HG03439 (cell line): ENCODE results near the gene HOXB1.
"Not testable (repeated sequence)": the region's sequence is repeated elsewhere in the genome, so short reads cannot be mapped to it uniquely, and the experiment has no call there.

Source experiments
- ATAC-seq: cut with Tn5 transposase; IDR thresholded peaks from one replicate; pipeline ENCODE4 v1.9.1; 2021; ENCODE audit warnings: mild to moderate bottlenecking, moderate library complexity; ENCODE audit not compliant: unreplicated experiment

Gene HOXB1

GRCh38 chr17:48523010-48523409 is 7.8 kb downstream of the HOXB1 start:
- ATAC-seq = no peak

DNA sequence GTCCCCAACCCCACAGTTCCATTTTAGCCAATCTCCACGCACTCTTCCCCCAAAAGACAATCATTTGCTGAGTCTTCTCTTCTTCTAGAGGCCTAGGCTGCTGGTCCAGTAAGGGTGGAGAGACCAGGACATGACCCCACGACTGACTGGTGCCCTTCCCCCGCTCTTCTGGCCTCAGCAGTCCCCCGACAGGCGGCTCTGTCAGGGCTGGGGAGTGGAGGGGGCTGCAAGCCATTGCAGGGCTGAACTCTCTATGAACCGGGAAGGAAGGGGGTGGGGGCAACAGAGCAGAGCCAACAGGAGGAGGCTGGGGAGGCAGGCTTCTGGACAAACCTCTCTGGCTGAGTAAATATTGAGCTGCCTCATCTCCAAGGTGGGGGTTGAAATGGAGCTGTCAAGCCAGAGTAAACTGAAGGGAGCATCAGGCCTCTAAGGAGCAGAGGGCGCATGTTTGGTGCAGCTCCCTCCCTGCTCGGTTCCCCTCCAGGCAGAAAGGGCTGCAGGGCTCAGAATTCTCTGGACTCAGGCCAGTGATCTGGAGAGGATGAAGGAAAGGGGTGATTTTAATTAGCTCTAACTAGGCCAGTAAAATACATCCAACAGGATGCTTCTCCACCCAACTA is 8.7 kb downstream of the HOXB1 start:
- no peak for ATAC-seq

GRCh38 chr17:48520631-48521079 is 10.2 kb downstream of the HOXB1 start:
- ATAC-seq = no peak

- no peak for ATAC-seq
These were observed 11.4 kb downstream of the HOXB1 start for GRCh38 chr17:48519427-48519826.

DNA sequence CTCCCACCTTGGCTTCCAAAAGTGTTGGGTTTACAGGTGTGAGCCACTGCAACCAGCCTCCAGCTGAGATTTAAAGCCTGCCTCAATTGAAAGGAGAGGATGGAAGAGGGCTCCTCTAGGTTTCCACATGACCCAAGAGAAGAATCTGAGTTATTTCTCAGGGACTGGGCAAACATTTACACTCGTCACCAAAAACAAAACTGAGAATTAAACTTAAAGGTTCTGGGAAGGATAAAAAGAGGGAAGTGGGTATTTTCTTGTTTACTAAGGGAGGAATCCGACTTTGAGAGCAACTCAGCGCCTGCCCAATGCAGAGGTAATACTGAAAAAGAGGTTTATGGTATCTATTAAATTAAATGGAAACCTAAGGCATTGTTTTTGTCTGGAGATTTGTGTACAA is 13.3 kb downstream of the HOXB1 start:
- ATAC-seq = no peak

DNA sequence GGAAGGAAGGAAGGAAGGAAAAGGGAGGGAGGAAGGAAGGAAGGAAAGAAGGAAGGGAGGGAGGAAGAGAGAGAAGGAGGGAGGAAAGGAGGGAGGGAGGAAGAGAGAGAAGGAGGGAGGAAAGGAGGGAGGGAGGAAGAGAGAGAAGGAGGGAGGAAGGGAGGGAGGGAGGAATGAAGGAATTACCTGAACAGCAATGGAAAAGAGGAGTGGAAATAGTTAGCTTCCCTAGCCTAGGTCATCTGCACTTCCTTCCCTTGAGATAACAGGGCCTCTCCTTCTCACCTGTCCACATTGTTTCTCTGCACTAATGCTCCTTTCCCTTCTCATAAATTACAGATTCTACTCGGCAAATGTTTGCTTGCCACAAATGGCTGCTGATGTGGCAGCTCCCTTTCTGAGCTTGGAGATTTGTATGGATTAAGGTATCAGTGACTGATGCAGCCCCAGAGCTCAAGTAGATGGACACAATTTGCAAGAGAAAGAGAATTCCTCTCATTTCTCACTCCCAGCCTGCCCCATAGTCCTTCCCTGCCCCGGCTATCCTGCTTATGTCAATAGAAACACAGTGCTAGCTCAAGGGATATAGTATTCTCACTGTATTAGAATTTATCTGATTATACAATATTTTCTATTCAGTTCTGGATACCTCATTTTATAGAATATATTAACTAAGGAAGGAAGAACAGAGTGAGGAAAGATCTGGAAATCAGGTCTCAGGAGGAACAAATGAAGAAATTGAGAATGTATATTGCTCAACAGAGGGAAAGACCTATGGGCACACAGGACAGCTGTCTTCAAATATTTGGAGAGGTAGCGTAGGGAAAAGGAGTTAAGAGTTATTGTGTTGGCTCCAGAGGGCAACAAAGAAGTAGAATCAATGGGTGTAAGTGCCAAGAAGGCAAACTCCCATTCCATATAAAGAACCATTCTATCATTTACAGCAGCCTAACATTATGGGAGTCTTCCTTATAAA is 14.6 kb downstream of the HOXB1 start:
- no peak for ATAC-seq

DNA sequence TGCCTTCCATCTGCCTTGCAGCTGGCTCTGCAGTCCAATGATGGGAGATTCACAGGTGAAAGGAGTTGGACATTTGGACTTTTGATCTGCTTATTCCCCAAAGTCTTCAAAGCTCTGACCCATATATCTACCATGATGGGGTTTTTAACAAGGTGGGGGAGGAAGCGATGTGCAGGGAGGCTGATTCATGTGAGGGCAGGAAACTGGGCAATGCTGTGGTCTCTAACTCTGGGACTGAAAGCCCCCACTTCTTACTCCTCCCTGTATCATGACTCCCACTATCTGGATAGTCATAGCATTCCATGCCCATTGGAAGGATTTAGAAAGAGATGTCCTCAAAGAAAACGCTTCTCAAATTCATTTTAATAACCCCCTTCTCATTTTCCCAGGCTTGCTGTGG is 16.3 kb downstream of the HOXB1 start:
- no peak for ATAC-seq

GRCh38 chr17:48513666-48514455 is 16.9 kb downstream of the HOXB1 start:
- ATAC-seq = no peak

GRCh38 chr17:48513097-48513496 is 17.7 kb downstream of the HOXB1 start:
- ATAC-seq = no peak

GRCh38 chr17:48510761-48511604 is 19.8 kb downstream of the HOXB1 start:
- ATAC-seq = peak; percentile 57

DNA sequence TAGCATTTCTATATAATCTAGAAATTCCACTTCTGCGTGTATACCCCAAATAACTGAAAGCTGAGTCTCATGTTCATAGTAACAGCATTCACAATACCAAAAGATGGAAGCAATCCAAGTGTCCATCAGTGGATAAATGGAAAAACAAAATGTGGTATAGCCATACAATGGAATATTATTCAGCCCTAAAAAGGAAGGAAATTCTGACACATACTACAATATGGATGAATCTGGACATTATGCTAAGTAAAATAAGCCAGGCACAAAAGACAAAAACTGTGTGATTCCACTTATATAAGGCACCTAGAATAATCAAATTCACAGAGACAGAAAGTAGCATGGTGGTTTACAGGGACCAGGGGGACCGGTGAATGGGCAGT is 20.4 kb downstream of the HOXB1 start:
- no peak for ATAC-seq

DNA sequence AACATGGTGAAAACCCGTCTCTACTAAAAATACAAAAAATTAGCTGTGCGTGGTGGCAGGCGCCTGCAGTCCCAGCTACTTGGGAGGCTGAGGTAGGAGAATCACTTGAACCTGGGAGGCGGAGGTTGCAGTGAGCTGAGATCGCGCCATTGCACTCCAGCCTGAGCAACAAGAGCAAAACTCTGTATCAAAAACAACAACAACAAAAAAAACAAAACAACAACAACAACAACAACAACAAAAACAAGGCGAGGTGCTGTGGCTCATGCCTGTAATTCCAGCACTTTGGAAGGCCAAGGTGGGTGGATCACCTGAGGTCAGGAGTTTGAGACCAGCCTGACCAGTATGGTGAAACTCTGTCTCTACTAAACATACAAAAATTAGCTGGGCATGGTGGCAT is 21.1 kb downstream of the HOXB1 start:
- not testable (repeated sequence) for ATAC-seq

DNA sequence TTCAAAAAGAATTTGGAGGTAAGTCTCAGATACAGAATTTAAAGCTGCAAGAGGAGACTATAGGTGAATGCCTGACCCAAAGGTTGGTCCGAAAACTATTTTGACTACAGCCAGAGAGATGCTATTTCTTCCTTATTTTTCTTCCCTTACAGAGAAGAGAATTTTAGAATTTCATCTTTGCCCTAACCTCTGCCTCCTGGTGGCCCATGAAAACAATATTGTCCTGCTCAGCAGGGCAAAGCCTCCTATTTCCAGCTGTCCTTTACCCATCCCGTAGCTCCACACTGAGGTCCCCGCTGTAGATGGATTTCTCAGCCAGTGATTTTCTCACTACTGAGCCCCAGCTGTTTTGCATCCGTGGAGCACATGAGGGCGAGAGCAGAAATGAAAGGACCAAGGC is 24.6 kb downstream of the HOXB1 start:
- ATAC-seq = no peak

DNA sequence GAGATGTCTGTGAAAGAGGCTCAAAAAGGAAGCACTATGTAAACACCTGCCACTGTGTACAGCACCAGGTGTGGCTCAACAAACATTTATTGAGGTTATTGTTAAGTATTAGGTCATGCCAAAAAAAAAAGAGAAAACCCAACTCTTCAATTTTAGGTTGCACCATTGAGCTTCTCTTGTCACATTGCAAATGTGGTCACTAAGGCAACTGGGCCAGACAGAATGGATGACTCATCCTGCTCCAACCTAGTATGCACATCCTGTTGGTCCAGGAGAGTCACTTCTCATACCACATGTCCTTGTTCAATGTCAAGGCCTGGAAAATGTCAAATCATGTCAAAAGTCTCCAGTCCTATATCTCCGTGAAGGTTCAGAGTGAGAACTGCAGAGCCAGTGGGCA is 25.0 kb downstream of the HOXB1 start:
- ATAC-seq = peak; percentile 72

GRCh38 chr17:48504953-48505352 is 25.9 kb downstream of the HOXB1 start:
- ATAC-seq = no peak

DNA sequence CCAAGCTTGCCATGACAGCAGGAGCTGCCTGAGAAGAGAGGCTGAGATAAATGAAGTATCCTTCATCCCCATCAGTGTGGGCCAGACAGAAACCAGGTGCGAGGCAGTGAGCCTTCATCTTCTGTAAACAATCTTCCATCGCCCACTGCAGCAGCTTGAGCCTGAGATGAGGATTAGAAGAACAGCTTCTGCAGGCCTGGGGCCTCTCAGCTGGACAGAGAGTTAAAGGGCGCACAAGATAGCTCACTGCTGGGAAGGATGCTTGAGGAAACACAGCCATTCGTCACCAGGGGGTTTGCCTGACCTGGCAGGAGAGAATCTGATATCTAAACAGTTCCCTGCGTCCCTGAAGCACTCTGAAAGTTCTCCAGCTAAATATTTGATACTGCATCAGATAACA is 27.1 kb downstream of the HOXB1 start:
- ATAC-seq = no peak

GRCh38 chr17:48502901-48503300 is 27.9 kb downstream of the HOXB1 start:
- ATAC-seq = no peak

GRCh38 chr17:48502312-48502711 is 28.5 kb downstream of the HOXB1 start:
- no peak for ATAC-seq

GRCh38 chr17:48500435-48501426 is 30.1 kb downstream of the HOXB1 start:
- ATAC-seq = no peak
